ENCODE results near the gene CCDC71L. TPM values are rescaled to one million over a fixed set of nuclear protein-coding genes. Genes with fewer than 3 reads are reported as not detected.

CCDC71L gene
- total and polyA plus RNA-seq, 2 donors (not counting 3 experiments of a cell fraction or from before 2014, with no cell fraction given), result 60.3 to 62.5 TPM

DNA sequence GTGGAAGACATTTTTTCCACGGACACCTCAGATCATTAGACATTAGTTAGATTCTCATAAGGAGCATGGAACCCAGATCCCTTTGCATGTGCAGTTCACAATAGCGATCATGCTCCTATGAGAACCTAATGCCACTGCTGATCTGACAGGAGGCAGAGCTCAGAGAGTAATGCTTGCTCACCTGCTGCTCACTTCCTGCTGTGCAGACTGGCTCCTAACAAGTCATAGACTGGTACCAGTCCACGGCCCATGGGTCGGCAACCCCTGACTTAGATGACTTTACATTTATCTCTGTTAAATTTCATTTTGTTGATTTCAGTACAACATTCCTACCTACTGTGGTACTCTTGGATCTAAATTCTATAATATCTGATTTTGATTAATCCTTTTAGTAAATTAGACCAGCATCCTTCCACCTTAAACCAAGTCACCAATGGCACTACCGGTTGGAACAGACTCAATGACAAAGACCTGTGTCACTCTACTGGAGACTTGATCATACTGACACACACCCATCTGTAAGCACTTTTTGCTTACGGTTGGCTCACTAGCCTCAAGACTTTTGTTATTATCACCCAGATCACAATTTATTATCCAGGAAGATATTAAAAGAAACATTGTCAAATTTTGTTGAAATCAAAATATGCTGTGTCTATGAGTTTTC lies 8.0 kb upstream of the CCDC71L start:
- intact Hi-C loops (cut with micrococcal nuclease) (loop anchor here (10.0 kb wide), 1 partner anchor 266 kb away; no protein-coding TSS in a partner anchor), dilution Hi-C loops (cut with MboI; ENCODE audit: extremely low pct_ligation_motif_present, low sequenced_read_pairs) (no loop called here)
- no peak for DNase-seq (ENCODE audit: low read depth, low spot score)
- BruUV-seq (replicated peaks), result no TSS peak
- TF ChIP-seq, protein P1, sequence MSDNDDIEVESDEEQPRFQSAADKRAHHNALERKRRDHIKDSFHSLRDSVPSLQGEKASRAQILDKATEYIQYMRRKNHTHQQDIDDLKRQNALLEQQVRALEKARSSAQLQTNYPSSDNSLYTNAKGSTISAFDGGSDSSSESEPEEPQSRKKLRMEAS (IDR thresholded peaks at IDR 0.05; ENCODE audit: insufficient read depth, insufficient read length), result no peak
- TF ChIP-seq JUN (IDR thresholded peaks at IDR 0.05; ENCODE audit: borderline replicate concordance, insufficient read depth, insufficient read length, low read depth), result no peak
- Histone ChIP-seq H3K4me1 (ENCODE audit: control insufficient read depth, extremely low read depth, insufficient read depth, low read length) (no peaks in the 10 kb centered on the region), H2AFZ (ENCODE audit: low read depth, low read length) (peak overlapping the region; percentile 3), H3K36me3 (ENCODE audit: control insufficient read depth in 2 of 2, extremely low read depth in 1 of 2, insufficient read depth in 2 of 2, low read length in 2 of 2) (no peaks in the 10 kb centered on the region), H3K27me3 (ENCODE audit: control insufficient read depth in 2 of 2, insufficient read depth in 2 of 2, low read length in 2 of 2) (no peaks in the 10 kb centered on the region), H4K20me1 (replicated peaks; ENCODE audit: control insufficient read depth, extremely low read depth, insufficient read depth, low read length) (no peaks in the 10 kb centered on the region), H3K4me3 (replicated peaks in 1 of 3; ENCODE audit: insufficient read depth in 1 of 3, low read depth in 1 of 3, low read length in 3 of 3) (no peak overlapping the region), H3K27ac (ENCODE audit: insufficient read depth, low read depth, low read length) (no peak overlapping the region), H3K9me1 (replicated peaks; ENCODE audit: control insufficient read depth, extremely low read depth, insufficient read depth, low read length) (no peaks in the 10 kb centered on the region), H3K79me2 (ENCODE audit: control insufficient read depth, insufficient read depth, low read length) (no peaks in the 10 kb centered on the region), H3K9ac (replicated peaks; ENCODE audit: extremely low read depth, insufficient read depth, low read length) (no peak overlapping the region), H3K9me3 (replicated peaks; ENCODE audit: control insufficient read depth, insufficient read depth, low read length) (no peaks in the 10 kb centered on the region), H3K4me2 (ENCODE audit: insufficient read depth, low read length) (no peak overlapping the region)
- FAIRE-seq, result no peak
- POLR2A ChIA-PET, result no interaction called here
- CTCF ChIA-PET, result no interaction called here

DNA sequence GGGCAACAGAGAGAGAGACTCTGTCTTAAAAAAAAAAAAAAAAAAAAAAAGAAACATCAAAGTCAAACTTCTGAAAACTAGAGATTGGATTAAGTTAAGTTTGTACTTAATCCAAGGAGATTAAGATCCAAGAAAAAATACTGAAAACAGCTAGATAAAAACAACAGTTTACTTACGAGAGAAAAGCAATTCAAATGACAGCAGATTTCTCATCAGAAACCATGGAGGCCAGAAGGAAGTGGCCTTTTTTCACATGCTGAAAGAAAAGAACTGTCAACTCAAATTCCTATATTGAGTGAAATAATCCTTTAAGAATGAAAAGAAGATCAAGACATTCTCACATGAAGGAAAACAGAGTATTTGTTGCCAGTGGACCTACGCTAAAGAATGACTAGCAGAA lies 5.4 kb upstream of the CCDC71L start:
- dilution Hi-C loops (cut with MboI; ENCODE audit: extremely low pct_ligation_motif_present, low sequenced_read_pairs), result no loop called here
- H3K4me1 ChIP-seq (ENCODE audit: control insufficient read depth, extremely low read depth, insufficient read depth, low read length), result no peaks in the 10 kb centered on the region
- no peak for FAIRE-seq
- no peak overlapping the region for H3K27ac ChIP-seq (ENCODE audit: insufficient read depth, low read depth, low read length)
- ChIA-PET CTCF (interaction anchor here (3.2 to 5.0 kb wide), 2 partner anchors 70 to 123 kb away, joined by 14 to 56 read pairs; no protein-coding TSS in a partner anchor), POLR2A (interaction anchor here (0.7 kb wide), 1 partner anchor 9 kb away, joined by 8 read pairs; no protein-coding TSS in a partner anchor)
- no peaks in the 10 kb centered on the region for H4K20me1 ChIP-seq (replicated peaks; ENCODE audit: control insufficient read depth, extremely low read depth, insufficient read depth, low read length)
- no peaks in the 10 kb centered on the region for H3K27me3 ChIP-seq (ENCODE audit: control insufficient read depth in 2 of 2, insufficient read depth in 2 of 2, low read length in 2 of 2)
- no peak overlapping the region for H2AFZ ChIP-seq (ENCODE audit: low read depth, low read length)
- no TSS peak for BruUV-seq (replicated peaks)
- no peaks in the 10 kb centered on the region for H3K79me2 ChIP-seq (ENCODE audit: control insufficient read depth, insufficient read depth, low read length)
- H3K9me3 ChIP-seq (replicated peaks; ENCODE audit: control insufficient read depth, insufficient read depth, low read length), result no peaks in the 10 kb centered on the region
- no peak overlapping the region for H3K4me3 ChIP-seq (replicated peaks in 1 of 3; ENCODE audit: insufficient read depth in 1 of 3, low read depth in 1 of 3, low read length in 3 of 3)
- H3K36me3 ChIP-seq (ENCODE audit: control insufficient read depth in 2 of 2, extremely low read depth in 1 of 2, insufficient read depth in 2 of 2, low read length in 2 of 2), result no peaks in the 10 kb centered on the region
- intact Hi-C loops (cut with micrococcal nuclease), result loop anchor here (10.0 kb wide), 1 partner anchor 268 kb away; no protein-coding TSS in a partner anchor
- no peaks in the 10 kb centered on the region for H3K9me1 ChIP-seq (replicated peaks; ENCODE audit: control insufficient read depth, extremely low read depth, insufficient read depth, low read length)
- no peak for DNase-seq (ENCODE audit: low read depth, low spot score)
- no peak overlapping the region for H3K4me2 ChIP-seq (ENCODE audit: insufficient read depth, low read length)
- H3K9ac ChIP-seq (replicated peaks; ENCODE audit: extremely low read depth, insufficient read depth, low read length), result no peak overlapping the region
- TF ChIP-seq, protein P1 (IDR thresholded peaks at IDR 0.05; ENCODE audit: insufficient read depth, insufficient read length), result no peak
- TF ChIP-seq EZH2 (IDR thresholded peaks at IDR 0.05; ENCODE audit: borderline replicate concordance, low read depth, low read length, severe bottlenecking) (no peak), GATA2 (IDR thresholded peaks at IDR 0.05; ENCODE audit: insufficient read depth, insufficient read length, low read depth, low read length) (no peak), FOS (IDR thresholded peaks at IDR 0.05; ENCODE audit: borderline replicate concordance, insufficient read depth, low read length) (no peak), MYC (IDR thresholded peaks at IDR 0.05; ENCODE audit: low read depth, low read length) (no peak), POLR2AphosphoS5 (IDR thresholded peaks at IDR 0.05; ENCODE audit: insufficient read depth, low read depth, low read length) (no peak), JUN (IDR thresholded peaks at IDR 0.05; ENCODE audit: borderline replicate concordance, insufficient read depth, insufficient read length, low read depth) (no peak), POLR2A (IDR thresholded peaks at IDR 0.05; ENCODE audit: low read depth, low read length) (no peak)
- TF ChIP-seq, protein P2, sequence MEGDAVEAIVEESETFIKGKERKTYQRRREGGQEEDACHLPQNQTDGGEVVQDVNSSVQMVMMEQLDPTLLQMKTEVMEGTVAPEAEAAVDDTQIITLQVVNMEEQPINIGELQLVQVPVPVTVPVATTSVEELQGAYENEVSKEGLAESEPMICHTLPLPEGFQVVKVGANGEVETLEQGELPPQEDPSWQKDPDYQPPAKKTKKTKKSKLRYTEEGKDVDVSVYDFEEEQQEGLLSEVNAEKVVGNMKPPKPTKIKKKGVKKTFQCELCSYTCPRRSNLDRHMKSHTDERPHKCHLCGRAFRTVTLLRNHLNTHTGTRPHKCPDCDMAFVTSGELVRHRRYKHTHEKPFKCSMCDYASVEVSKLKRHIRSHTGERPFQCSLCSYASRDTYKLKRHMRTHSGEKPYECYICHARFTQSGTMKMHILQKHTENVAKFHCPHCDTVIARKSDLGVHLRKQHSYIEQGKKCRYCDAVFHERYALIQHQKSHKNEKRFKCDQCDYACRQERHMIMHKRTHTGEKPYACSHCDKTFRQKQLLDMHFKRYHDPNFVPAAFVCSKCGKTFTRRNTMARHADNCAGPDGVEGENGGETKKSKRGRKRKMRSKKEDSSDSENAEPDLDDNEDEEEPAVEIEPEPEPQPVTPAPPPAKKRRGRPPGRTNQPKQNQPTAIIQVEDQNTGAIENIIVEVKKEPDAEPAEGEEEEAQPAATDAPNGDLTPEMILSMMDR (IDR thresholded peaks at IDR 0.05; ENCODE audit: extremely low read depth in 1 of 2, insufficient read depth in 1 of 2, low read depth in 1 of 2, low read length in 2 of 2), result no peak
